Measurements from ENCODE around the gene TSHZ2. TPM values are rescaled to one million over a fixed set of nuclear protein-coding genes. Genes with fewer than 3 reads are reported as not detected.

Gene TSHZ2
- total RNA-seq, 6 experiments from 2014 or later: not detected

DNA sequence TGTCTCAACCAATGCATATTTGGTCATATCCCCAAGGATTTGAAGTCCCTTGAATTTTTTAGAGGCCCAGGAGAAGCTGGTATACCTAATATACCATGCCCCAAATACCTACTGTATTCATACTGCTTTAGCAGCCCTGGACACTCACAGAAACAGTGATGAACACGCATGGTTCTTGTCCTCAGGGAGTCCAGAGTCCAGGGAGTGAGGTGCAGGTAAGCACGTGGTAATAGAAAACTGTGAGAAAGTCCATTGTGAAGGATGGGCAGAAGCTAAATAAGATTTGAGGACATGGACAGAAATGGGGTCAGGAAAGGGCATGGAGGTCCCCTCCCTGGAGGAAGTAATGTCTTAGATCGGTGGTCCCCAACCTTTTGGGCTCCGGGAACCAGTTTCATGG lies 85.4 kb downstream of the TSHZ2 start:
- Mint-ChIP-seq H3K4me1 (ENCODE audit: low read depth) (no peaks in the 10 kb centered on the region), H3K9me3 (peaks cover 53% of the 10 kb centered on the region), H3K27ac (no peak overlapping the region), H3K36me3 (ENCODE audit: low read depth) (0 out of 2 replicates have a peak, but pooled peaks cover 3% of the 10 kb centered on the region), H3K27me3 (ENCODE audit: insufficient read depth) (no peaks in the 10 kb centered on the region), H3K4me3 (no peak overlapping the region)
- TF ChIP-seq, protein P1, sequence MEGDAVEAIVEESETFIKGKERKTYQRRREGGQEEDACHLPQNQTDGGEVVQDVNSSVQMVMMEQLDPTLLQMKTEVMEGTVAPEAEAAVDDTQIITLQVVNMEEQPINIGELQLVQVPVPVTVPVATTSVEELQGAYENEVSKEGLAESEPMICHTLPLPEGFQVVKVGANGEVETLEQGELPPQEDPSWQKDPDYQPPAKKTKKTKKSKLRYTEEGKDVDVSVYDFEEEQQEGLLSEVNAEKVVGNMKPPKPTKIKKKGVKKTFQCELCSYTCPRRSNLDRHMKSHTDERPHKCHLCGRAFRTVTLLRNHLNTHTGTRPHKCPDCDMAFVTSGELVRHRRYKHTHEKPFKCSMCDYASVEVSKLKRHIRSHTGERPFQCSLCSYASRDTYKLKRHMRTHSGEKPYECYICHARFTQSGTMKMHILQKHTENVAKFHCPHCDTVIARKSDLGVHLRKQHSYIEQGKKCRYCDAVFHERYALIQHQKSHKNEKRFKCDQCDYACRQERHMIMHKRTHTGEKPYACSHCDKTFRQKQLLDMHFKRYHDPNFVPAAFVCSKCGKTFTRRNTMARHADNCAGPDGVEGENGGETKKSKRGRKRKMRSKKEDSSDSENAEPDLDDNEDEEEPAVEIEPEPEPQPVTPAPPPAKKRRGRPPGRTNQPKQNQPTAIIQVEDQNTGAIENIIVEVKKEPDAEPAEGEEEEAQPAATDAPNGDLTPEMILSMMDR (IDR thresholded peaks at IDR 0.05): no peak
- DNase-seq: no peak

DNA sequence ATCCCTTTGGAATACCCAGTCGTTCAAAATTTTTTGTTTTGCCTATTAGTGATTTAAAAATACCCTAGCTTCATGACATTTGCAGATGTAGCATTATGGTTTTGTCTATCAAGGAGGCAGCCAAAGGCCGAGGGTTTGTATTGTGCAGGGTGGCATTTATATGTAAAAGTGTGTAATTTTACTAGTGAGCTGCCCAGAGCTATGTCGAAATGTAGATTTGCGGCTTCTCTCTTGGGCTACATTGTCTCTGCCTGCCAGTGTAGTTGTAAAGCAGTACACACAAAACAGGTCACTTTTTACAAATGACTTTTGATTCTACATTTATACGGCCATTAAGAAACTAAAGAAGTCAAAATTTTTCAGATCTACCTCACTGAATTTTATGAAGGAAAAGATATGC lies 87.7 kb downstream of the TSHZ2 start:
- Mint-ChIP-seq H3K27ac (no peak overlapping the region), H3K4me1 (ENCODE audit: low read depth) (no peaks in the 10 kb centered on the region), H3K36me3 (ENCODE audit: low read depth) (no peaks in the 10 kb centered on the region), H3K27me3 (ENCODE audit: insufficient read depth) (no peaks in the 10 kb centered on the region), H3K9me3 (peaks cover 51% of the 10 kb centered on the region), H3K4me3 (no peak overlapping the region)
- no peak for DNase-seq
- TF ChIP-seq, protein P1 (IDR thresholded peaks at IDR 0.05): no peak

DNA sequence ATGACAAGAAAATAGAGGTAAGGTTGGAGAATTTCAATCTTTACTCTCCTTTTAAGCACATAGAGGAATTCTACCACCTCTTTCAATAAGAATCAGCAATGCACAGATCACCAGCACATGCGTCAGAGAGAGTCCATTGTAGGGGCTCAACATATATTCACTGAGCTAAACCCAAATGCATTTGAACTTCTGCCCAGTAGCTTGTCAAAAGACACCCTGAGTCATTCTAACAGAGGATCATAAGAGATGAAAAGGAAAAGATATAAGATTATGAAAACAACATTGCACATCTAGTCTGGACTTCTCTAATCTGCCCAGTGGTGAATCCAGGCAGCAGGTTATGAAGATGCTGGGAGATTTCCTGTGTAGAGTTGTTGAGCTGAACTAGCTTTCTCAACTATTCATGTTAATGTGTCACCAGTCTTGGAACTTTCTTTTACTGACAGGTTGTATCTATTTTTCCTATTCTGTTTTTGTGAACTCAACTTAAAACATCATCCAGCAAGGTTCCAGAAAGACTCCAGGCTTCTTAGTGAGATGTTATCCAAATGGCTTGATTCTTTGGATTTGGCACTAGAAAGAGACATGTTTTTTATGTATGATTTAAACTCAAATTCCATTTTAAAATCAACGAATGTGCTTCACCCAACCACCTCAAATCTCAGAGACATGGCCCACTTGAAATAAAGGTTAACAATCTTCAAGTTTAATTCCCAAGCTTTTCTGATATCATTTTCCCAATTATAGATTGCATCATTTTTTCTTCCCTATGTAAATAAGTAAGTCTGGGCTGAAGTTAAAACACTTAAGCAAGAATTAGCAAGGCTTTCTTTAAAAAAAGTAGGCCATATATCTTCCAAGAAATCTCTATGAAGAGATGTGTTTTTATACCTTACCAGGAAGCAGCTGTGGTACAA lies 89.3 kb downstream of the TSHZ2 start:
- H3K9me3 Mint-ChIP-seq: peaks cover 48% of the 10 kb centered on the region

DNA sequence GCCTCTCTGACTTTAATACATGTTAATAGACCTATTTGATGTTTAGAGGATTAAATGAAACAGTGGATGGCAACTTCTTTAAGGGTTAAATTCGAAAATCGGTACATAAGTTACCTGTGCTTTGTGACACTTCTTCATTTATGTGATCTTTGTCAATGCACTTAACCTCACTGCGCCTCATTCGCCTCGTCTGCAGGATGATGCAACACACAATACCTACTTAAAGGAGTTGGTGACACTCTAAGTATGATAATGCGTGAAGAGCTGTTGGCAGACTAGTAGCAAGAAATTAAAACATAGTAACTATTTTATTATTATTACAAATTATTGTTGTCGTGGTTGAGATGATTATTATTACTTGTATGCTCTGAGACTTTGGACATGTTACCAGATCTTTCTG lies 92.8 kb downstream of the TSHZ2 start:
- Mint-ChIP-seq H3K4me1 (ENCODE audit: low read depth) (no peaks in the 10 kb centered on the region), H3K36me3 (ENCODE audit: low read depth) (peaks cover 10% of the 10 kb centered on the region), H3K9me3 (peaks cover 53% of the 10 kb centered on the region), H3K27ac (no peak overlapping the region), H3K27me3 (ENCODE audit: insufficient read depth) (no peaks in the 10 kb centered on the region), H3K4me3 (no peak overlapping the region)
- TF ChIP-seq, protein P1 (IDR thresholded peaks at IDR 0.05): no peak
- DNase-seq: no peak

More for the DNA sequence above, 89.3 kb downstream of the TSHZ2 start:
- Mint-ChIP-seq H3K4me1 (ENCODE audit: low read depth) (no peaks in the 10 kb centered on the region), H3K4me3 (no peak overlapping the region), H3K36me3 (ENCODE audit: low read depth) (no peaks in the 10 kb centered on the region), H3K27me3 (ENCODE audit: insufficient read depth) (no peaks in the 10 kb centered on the region), H3K27ac (no peak overlapping the region)
- DNase-seq: no peak
- TF ChIP-seq, protein P1 (IDR thresholded peaks at IDR 0.05): no peak

DNA sequence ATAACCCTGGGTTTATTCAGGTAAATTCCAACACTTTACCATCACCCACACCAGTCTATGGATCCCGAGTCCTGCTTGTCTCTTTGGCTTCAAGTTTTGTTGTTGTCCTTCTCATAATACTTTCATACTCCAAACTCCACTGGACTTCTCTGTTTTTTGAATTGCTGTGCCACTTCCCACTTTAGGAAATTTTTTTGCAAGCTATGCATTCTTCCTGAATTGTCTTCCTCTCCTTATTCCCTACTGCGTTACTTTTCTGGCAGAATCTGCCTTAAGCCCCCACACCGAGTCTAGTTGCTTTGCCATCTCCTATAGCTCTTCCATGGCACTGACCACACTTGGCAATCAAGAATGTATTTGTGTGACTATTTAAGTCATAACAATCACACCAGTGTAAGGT lies 96.1 kb downstream of the TSHZ2 start:
- Mint-ChIP-seq H3K36me3 (ENCODE audit: low read depth) (peaks cover 10% of the 10 kb centered on the region), H3K27me3 (ENCODE audit: insufficient read depth) (no peaks in the 10 kb centered on the region), H3K27ac (no peak overlapping the region), H3K4me1 (ENCODE audit: low read depth) (no peaks in the 10 kb centered on the region), H3K4me3 (no peak overlapping the region), H3K9me3 (peaks cover 53% of the 10 kb centered on the region)
- no peak for DNase-seq
- TF ChIP-seq, protein P1 (IDR thresholded peaks at IDR 0.05): no peak
